GM19328 (cell line): Measurements from ENCODE around the gene C2orf49.

Experiments
- ATAC-seq: cut with Tn5 transposase; IDR thresholded peaks from one replicate; pipeline ENCODE4 v1.9.1; 2021; ENCODE audit warnings: mild to moderate bottlenecking, moderate library complexity; ENCODE audit not compliant: unreplicated experiment

C2orf49 gene

GRCh38 chr2:105380432-105381100, 43.2 kb downstream of the C2orf49 start:
- no peak for ATAC-seq

DNA sequence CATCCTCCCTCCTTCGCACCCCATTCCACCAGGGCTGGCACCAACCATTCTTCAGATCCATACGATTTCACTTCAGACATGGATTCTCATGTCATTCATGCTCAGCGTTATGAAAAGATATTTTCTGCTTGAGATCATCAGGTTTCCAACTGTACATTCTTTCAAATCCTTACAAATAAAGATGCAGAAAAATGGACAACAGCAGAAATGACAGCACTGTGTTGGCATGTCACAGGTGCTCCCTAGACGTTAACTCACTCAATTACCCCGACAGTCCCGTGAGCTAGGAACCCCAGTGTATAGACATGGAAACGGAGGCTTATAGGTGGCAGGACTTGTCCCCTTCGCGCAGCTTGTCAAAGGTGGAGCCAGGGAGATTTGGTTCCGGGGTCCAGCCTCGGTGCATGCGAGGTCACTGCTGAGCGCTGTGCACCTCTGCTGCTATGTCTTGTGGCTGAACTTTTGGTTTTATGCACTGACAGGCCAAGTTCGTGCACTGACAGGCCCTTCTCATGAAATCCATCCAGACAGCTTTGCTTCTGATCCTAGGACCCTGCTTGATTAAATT, 43.8 kb downstream of the C2orf49 start:
- no peak for ATAC-seq

DNA sequence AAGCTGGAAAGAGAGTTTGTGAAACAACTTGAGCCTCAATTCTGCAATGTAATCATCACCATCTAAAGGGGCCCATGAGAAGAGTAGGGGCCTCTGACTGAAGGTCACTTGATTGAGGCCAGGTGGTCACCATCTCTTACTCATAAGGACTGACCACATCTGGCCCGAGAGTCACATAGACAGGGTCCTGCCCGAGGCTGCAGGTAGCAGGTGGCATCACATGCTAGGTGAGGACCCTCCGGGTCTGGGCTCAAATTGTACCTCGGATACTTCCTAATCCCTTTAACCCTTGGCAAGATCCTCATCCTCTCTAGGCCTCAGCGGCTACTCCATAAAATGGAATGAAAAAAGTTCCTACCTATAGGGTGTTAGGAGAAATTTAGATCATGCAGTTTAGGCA, 44.8 kb downstream of the C2orf49 start:
- no peak for ATAC-seq

DNA sequence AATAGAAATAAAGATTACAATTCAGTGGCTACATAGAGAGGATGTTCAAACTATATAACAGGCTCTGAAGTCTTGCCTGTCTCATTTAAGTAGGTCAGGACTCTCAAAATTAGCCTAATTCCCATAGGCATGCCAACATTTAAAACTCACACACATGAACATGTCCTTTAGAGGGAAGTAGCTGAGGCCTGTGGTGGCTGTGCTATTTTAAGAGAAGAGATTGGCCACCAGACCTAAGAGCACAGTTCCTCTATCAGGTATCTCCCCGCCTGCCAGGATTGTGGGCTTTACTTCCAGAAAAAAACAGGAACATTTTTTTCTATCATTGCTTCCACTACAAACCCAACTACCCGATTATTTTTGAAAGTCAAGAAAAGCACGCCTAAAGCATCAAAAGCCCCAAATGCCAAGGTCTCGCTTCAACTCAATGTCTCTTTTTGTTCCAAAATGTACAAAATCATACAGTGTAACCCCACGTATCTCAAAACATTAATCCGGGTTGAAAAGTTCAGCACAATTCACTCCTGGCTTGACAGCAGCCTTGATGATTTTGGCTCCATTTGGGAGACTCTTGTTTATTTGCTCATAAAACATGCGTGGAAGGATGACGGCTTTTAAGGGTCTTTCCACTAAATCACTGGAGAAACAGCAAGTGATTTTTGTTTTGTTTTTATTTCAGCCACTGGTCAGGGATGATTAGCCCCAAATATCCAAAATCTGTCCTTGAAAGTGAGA, 46.3 kb downstream of the C2orf49 start:
- ATAC-seq: no peak

DNA sequence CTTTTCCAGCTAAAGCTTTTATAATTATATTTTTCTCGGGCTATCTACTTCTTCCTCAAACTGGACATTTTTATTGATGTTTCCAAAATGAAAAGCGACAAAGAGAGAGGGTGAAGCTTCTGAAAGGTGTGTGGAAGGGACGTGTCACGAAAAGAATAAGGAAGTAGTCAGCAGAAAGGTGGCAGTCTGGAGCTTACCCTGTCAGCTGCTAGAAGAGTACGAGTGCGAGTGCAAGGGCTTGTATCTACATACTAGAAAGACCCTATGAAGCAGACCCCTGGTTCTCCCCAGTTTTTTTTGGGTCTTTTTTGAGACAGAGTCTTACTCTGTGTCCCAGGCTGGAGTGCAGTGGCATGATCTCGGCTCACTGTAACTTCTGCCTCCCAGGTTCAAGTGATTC, 46.9 kb downstream of the C2orf49 start:
- ATAC-seq: no peak

- ATAC-seq: no peak
Measured at GRCh38 chr2:105384861-105385260, 47.5 kb downstream of the C2orf49 start.

DNA sequence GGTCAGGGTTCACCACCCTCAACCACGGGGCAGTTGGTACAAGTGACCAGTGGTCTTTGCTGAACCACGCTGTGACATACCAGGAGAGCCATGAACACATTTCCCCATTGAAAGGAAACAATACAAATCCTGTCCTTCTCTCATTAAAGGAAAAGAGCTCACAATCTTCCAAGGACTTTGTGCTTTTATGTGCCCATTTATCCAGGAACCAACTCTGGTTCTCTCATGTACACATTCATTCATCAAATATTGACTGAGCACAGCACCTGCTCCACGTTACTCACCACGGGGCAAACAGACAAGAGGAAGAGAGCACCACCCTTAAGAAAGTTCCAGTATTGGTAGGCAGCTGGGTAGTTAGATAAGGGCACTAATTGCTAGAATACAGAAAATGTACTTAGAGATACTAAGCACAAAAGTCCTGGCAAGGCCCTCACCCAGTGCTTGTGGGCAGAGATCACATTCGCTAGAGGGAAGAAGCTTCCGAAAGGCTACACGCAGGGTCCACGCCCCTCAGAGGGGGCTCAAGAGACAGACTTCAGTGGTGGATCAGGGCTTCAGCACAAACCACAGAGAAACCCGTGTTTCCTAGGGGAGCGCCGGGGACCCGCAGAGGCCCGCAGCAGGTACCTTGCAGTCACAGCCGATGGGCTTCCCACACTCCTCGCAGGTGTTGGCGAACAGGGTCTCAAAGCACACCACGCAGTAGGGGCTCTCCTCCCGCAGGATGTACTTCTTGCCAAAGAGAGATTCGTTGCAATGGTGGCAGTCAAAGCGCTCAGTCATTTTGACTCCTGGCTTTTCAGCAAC, 48.6 kb downstream of the C2orf49 start:
- ATAC-seq: no peak

DNA sequence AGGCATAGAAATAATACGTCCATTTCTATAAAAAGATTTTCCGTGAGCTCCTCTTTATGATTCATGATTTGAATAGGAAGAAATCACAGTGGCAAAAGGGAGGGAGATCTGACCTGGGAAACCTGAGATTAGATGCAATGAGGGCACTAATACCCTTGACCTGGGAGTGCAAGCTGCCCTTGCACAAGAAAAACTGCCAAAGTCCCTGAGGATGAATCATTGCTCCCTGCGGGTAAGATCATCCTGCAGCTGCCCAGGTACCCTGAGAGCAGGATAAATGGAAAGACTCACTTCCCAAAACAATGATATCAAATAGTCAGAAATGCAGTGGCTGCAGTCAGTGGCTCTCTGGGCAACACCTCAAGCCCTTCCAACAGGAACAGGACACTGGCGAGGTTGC, 49.9 kb downstream of the C2orf49 start:
- ATAC-seq: no peak

GRCh38 chr2:105388971-105389381, 51.6 kb downstream of the C2orf49 start:
- no peak for ATAC-seq

GRCh38 chr2:105390454-105390853, 53.1 kb downstream of the C2orf49 start:
- no peak for ATAC-seq

- ATAC-seq: no peak
Measured at GRCh38 chr2:105391058-105391627, 53.8 kb downstream of the C2orf49 start.

DNA sequence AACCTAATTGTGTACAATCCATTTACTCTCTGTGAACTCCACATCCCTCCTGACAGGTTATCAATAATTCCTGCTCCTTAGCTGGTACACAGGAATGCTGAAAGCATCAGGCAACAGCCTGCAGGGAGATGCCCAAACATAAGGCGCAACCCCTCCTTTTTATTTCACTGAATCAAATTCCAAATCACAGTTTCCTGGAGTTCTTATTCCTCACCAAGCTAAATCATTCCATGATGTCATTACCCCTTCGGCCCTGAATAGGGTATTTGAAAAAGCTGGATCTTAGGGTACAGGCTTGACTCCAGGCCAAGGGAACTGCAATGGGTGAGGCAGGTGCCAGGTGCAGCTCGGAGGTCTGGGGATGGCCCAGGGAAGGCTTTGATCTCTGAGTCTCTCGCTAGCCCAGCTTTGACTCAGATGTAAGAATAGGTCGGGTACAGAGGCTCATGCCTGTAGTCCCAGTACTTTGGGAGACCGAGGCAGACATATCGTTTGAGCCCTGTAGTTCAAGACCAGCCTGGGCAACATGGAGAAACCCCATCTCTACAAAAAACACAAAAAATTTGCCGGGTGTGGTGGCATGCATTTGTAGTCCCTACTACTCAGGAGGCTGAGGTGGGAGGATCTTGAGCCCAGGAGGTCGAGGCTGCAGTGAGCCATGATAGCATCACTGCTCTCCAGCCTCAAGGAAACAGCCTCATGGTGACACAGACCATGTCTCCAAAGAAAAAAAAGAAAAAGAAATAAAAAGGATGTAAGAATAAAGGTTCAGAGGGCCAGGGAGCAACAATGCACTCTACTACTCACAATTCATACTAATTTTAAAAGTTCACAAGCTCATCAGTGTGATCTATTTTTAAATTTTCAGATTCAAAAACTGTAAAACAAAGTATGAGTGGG, 54.7 kb downstream of the C2orf49 start:
- no peak for ATAC-seq

DNA sequence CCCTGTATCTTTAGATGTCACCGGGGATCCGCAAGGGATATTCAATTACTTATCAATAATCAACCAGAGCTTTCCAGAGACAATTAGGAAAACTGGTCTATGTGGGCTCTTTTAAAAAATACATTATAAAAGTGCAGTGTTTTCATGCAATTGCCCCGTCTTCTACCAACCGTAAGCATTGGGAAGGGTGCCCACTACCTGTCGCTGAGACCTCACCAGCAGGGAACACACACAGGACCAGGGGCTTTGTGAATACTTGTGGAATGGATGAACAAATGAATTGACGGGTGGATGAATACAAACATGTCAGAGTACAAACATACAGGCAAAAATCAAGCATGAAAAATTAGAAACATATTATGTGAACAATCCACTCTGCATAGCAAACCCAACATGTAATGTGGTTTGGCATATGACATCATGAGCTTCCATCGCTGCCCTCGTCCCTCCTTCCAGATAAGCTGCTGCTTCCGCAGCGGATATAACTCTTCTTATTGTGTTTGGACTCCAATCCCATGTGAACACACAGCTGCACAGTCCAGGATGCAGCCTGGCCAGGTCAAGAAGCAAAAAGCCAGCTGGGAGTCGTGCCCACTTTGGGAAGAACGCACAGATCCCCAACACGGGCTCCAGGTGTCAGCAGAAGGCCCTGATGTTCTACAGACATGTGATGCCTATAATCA, 56.2 kb downstream of the C2orf49 start:
- no peak for ATAC-seq

DNA sequence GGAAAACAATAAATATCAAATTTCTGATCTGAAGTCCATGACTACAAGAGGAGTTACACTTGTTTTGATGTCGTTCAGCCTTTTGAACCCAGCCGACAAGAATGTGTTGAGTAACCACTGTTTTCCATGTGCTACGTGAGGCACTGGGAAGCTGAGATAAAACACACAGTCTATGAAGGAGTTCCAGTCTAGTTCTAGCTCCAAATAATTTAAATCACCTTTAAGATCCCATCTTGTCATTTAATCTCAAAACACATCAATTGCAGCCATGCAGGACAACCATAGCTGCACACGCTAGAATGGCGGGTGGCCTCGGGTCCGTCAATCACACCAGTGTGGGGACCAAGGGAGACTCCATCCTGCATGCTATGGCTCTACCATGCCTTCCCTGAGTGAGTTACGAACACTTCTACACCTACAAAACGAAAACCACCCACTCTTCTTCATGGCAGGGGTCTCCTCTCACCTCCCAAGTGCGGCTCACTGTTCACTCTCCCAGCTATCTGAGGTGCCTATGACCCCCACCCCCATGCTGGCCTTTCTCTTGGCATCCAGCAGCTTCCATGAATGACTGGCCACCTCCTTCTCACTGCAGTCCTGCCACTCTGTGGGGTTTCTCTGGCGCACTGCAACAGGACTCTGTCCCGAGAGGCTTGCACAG, 57.7 kb downstream of the C2orf49 start:
- ATAC-seq: no peak

DNA sequence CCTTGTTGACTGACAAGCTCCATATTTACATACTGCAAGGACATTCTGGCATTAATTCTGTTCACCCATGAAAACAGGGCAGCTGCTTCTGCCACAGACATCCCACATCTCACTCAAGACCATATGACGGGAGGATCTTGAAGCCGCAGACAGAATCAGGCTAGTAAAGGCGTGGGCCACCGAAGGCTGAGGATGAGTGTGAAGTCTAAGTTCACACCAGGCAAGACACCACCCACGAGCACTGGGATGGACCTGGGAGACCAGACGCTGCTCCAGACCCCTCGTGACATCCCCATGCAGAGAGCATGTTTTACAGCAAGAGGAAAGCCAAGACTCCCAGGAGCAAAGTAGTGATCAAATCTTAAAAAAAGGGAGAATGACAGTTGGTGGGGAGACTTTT, 58.4 kb downstream of the C2orf49 start:
- no peak for ATAC-seq

DNA sequence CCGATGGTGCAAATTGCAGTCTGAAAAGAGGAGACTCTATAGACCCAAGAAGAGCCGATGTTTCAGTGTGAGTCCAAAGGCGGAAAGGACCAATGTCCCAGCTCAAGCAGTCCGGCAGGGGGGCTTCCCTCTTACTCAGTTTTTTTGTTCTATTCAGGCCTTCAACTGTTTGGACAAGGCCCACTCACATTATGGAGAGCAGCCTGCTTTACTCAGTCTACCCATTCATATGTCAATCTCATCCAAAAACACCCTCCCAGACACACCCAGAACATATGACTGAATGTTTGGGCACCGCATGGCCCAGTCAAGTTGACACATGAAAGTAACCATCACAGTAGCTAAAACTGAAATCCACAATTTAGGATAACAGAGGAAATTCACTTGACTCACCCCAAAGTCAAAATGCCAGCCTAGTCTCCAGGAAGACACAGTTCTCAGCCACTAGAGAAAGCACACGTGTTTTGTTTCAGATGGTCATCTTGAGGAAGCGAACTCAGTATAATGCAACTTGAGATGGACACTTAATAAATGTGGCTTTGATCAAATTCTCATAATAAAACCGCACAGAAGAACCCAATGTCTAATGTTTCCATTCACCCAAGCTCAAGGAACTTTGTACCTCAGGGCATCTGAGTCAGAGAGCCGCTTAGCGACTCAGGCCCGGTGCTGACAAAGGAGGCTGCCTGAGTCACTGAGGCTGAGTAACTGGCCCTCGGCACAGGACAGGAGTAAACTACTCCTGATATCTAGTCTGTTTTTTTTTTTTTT, 59.1 kb downstream of the C2orf49 start:
- no peak for ATAC-seq

DNA sequence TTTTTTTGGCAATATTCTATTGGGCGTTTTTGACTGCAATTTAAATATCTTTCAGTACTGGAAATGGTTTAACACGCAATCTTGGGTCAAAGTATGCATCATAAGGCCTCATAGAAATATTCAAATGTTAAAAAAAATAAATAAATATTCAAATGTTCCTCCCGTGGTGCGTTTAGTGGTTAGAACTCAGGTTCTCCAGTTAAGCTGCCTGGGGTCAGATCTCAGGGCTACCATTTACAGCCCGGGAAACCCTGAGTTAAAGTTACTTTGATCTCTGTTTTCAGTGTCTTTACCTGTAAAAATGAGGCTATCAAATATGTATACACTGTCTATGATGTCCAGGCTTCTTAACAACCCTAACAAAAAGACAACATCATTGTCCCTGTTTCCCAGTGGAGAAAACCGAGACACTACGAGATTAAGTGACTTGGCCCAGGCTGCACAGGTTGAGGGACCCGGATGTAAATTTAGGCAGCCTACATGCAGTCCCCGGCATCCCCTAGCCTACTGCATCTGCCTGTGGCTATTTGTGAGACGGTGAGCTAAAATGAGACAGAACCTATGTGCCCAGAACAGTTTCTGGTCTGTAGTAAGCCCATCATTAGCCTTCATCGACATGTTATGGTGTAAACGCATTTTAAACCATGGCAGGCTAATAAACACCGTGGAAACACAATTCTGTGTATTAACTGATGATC, 59.8 kb downstream of the C2orf49 start:
- ATAC-seq: no peak

DNA sequence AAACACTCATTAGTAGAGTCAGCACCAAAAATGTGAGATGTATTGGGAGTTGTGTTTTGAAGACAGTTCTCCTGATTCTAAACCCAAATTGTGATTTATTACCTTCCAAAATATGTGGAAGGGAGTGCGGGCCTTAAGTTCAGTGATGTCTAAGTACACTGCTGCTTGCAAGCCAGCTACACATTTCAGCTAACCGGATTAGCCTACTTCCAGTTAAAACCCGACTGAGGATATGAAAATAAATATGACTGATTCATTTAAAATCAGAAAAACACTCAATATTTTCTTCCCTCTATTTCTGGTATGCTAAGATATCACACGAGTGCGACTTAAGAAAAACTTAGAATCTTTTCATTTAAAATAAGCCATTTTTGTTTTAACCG, 60.6 kb downstream of the C2orf49 start:
- no peak for ATAC-seq
